Measurements from ENCODE around the gene MAGEA4.

The MAGEA4 gene

DNA sequence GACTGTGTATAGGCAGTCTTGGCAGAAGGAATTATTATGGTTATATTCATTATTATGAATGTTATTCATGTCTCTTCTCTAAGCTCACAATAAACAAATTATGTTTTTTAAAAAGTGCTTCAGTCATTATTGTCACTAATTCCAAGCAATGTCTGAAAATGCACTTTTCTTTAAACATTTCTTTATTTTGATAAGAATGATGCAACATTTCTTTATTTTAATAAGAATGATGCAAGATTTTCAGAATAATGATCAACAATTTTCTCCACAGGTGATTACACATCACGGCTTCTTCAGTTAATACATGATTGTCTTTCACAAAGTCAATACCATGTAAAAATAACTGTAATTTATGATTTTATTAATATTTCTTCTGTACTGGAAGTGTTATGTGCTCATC is 22.7 kb downstream of the MAGEA4 start:
- DNase-seq = no peak

DNA sequence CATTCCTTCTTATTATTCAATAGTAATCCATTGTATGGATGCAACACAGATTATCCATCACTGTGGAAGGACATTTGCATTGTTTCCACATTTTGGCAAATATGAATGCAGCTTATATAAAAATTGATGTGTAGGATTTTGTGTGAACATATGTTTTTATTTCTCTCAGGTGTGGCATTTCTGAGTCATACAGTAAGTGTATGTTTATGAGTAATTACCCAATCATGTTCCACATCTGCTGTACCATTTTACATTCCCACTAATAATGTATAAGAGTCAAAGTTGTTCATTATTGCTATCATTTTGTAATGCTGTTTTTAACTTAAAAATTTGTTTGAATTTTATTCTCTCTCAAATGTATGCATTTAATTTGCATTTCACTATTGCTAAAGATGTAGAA is 25.5 kb downstream of the MAGEA4 start:
- DNase-seq = no peak

DNA sequence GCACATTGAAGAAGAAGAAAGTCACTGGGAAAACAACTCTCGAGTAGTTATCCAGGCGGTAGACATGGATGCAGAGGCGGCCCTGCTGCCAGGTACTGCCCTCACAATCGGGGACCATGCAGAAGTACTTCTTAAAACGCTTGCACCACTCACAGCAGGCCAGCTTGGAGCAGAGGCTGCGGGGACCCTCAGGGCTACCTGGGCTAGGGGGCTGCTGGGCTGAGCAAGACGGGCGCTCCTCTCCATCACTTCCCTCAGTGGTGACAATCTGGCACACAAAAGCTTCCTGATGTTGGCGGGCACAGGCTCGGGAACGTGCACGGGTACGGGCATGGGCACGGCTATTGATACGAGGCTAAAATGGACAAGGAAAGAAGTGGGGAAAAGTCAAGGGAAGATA is 42.0 kb downstream of the MAGEA4 start:
- no peak for DNase-seq

DNA sequence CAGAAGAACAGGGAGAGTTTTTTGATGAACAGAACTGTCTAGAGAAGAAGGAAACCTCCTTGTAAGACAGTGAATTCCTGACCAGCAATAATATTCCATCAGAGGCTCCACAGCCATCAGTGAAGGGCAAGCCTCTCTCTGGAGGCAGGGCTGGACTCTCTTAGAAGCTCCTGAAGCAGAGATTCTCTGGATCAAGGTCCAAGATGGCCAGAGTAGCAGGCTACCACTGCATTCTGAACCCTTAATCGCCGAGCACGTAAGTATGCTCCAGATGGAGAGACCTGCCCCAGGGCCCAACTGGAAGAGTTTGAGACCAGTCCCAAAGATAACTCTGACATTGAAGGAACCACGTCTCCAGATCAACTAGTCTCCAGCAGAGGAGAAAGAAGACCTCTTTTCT is 45.4 kb downstream of the MAGEA4 start:
- DNase-seq = no peak

DNA sequence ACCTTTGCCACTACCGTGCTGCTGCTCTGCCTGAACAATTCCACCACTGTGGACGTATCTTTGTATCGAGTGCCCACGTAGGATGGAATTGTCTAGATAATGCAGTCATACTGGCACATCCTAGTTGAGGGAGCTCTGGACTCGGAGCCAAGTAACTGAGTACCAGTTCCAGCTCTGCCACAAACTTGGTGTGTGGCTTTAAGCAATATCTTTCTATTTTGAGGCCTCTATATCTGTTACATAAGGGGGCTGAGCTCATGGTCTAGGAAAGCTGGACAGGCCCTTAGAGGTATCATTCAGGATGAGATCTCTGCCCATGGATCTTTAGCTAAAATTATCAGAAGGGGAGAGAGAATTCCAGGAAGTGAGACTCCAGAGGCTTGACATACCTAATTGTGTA is 49.3 kb downstream of the MAGEA4 start:
- DNase-seq = no peak

DNA sequence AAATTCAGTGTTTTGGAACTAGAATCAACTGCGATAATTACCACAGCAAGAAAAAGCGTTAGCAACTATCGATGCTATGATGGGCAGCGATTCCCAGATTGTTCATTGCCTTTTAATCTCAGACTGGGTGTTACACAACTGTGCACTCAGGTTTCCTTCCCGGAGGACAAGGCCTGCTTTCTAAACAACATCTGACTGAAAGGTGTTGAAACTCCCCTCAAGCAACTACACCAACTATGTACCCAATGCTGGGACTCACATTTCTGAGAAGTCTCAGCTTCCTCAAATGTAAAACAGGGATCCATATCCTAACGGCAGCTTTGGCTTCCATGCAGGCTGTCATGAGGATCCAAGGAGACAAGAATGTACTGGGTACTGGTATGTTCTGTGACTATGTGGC is 53.5 kb downstream of the MAGEA4 start:
- no peak for DNase-seq

DNA sequence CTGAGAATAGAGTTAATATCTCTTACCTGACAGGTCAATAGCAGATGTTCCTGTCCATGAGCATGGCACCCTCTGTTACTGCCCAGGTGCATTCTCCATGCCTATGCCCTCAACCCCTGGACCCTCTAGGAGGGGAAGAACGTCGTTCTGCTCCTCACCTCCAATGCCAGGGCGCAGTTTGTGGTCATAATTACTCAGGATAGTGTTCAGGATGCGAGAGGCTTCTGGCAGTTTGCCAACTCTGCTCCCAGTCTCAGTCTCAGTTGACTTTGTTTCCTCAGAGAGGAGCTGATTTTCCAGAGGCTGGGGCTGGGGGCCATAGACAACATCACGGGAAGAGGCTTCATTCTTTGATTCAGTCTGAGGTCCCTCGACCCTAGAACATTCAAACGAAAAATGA is 57.3 kb downstream of the MAGEA4 start:
- DNase-seq = no peak

DNA sequence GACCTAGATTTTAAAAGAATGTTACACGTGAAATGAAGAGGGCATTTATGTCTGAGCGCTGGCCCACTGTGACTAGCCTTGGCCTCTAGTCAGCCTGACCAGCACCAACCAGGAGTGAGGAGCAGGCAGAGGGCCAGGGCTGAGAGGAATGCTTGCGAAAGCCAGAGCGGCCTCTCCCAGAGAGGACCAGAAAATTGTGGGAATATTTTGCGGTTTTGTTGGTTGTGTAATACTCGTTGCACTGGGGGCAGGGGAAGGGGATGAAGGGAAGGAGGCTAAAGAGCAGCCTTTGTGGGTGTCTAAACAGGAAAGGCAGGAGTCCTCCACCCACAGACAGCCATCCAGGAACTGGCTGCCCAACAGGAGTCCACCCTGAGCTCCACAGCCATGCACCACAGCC is 58.0 kb downstream of the MAGEA4 start:
- no peak for DNase-seq

DNA sequence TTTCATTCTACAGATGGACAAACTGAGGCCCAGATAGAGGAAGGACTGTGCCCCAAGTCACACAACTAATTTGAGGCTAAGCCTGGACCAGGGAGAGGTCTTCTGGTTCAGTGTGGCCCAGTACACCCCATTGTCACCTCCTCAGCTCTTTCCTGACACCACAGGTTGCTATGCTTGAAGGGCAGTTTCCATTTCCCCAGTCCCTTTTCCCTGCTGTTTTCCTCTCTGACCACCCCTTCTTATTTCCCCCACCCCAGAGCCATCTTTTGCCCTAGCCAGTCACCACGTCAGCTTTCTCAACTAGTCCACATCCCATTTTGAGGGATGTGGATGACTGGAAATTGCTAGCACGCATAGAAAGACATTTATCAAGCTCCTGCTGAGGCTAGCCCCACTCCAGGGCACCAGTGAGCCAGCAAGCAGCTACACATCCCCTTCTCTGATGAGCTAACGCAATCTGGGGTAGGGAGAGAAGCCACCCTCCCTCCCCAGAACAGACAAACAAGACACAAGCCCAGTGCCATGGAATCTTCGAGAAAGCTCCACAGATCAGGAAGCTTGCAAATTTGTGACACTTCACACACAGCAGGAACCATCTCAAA is 60.5 kb downstream of the MAGEA4 start:
- no peak for DNase-seq

DNA sequence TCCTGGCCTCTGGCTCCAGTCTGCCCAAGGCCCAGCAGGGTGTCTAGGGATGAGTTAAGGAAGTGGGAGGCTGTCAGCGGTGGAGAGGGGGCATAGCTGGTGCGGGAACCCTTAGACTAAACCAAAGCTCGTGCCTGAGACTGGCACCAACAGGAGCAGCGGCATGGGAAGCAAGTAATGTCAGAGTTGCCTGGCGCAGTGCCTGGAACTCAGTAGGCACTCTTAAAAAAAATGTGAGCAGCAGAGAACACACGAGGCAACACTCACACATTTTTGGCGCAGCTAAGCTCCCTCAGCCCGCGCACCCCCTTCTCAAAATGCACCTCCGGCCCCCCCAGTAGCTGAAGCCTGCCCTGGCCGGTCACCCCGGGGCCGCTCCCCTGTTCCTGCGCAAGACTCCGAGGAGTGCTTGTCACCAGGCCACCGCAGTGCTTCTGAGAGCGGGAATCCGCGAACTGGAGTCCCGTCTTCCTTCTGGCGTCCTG is 61.2 kb downstream of the MAGEA4 start:
- DNase-seq = no peak

Measured in DMS 273 treated with DMSO at 0.1 percent for 48 hours (cell line).